HL-60 (cell line): ENCODE data around the gene ANO2.

Experiments
- DNase-seq, 2 experiments: peaks; one replicate each; pipeline ENCODE4 v3.0.0-alpha.2; 2010 to 2020; ENCODE audit warnings: low read depth in 1 of 2, low spot score in 1 of 2
- H3K27ac ChIP-seq: fragments of 250-450 bp; sonication (Bioruptor Pico); replicated peaks from 2 replicates; pipeline ENCODE4 v1.5.1; 2020; ENCODE audit warnings: mild to moderate bottlenecking, moderate library complexity
- H3K27me3 ChIP-seq: fragments of 250-450 bp; sonication (Bioruptor Pico); 2 replicates; pipeline ENCODE4 v1.5.1; 2021; ENCODE audit warnings: mild to moderate bottlenecking, moderate library complexity; ENCODE audit not compliant: insufficient read depth, poor library complexity, severe bottlenecking
- H3K4me3 ChIP-seq: replicated peaks from 2 replicates; pipeline ENCODE4 v1.5.1; 2011; ENCODE audit warnings: mild to moderate bottlenecking, control low read depth, low read length; ENCODE audit not compliant: insufficient read depth
- GABPA ChIP-seq: IDR thresholded peaks from 2 replicates; pipeline ENCODE4 v1.6.1; 2012; ENCODE audit warnings: low read depth
- POLR2AphosphoS5 ChIP-seq: IDR thresholded peaks from 2 replicates; pipeline ENCODE4 v1.6.1; 2012; ENCODE audit warnings: low read depth
- REST ChIP-seq: IDR thresholded peaks from 2 replicates; pipeline ENCODE4 v1.6.1; 2012; ENCODE audit warnings: low read depth; ENCODE audit not compliant: insufficient replicate concordance
- SPI1 ChIP-seq: IDR thresholded peaks from 2 replicates; pipeline ENCODE4 v1.6.1; 2012; ENCODE audit warnings: low read depth, mild to moderate bottlenecking, borderline replicate concordance
- TF ChIP-seq, protein P1 (sequence below): IDR thresholded peaks from one replicate; pipeline ENCODE4 v1.5.1; 2011; ENCODE audit warnings: low read length, control low read depth, inconsistent platforms; ENCODE audit not compliant: insufficient read depth

ANO2 gene

DNA sequence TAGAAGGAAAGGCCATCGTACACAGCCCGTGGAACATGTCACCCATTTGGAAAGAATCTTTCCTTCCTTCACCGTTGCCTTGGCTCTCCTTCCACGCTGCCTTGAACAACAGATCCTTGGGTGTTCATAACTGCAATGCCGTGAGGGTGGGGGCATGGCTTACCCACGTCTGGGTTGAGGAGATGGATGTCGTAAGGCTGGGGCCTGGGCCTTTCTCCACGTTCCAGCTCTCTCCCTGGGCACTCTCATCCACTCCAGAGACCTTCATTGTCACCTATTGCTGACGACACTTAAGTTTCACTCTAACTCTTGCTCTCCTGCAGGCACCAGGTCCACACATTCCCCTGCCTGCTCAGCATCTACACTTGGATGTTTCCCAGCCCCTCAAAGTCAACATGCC, 19.4 kb downstream of the ANO2 start:
- no peak for DNase-seq

GRCh38 chr12:5924342-5924741, 20.7 kb downstream of the ANO2 start:
- TF ChIP-seq REST = no peak
- TF ChIP-seq SPI1 = no peak
- TF ChIP-seq, protein P1, sequence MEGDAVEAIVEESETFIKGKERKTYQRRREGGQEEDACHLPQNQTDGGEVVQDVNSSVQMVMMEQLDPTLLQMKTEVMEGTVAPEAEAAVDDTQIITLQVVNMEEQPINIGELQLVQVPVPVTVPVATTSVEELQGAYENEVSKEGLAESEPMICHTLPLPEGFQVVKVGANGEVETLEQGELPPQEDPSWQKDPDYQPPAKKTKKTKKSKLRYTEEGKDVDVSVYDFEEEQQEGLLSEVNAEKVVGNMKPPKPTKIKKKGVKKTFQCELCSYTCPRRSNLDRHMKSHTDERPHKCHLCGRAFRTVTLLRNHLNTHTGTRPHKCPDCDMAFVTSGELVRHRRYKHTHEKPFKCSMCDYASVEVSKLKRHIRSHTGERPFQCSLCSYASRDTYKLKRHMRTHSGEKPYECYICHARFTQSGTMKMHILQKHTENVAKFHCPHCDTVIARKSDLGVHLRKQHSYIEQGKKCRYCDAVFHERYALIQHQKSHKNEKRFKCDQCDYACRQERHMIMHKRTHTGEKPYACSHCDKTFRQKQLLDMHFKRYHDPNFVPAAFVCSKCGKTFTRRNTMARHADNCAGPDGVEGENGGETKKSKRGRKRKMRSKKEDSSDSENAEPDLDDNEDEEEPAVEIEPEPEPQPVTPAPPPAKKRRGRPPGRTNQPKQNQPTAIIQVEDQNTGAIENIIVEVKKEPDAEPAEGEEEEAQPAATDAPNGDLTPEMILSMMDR = no peak
- no peak for TF ChIP-seq GABPA
- TF ChIP-seq POLR2AphosphoS5 = no peak
- H3K27me3 ChIP-seq = no peaks in the 10 kb centered on the region
- H3K4me3 ChIP-seq = no peak overlapping the region
- H3K27ac ChIP-seq = no peak overlapping the region
- no peak for DNase-seq

More for the DNA sequence above, 19.4 kb downstream of the ANO2 start:
- TF ChIP-seq, protein P1 = no peak
- TF ChIP-seq SPI1 (no peak), POLR2AphosphoS5 (no peak), GABPA (no peak), REST (no peak)
- Histone ChIP-seq H3K4me3 (no peak overlapping the region), H3K27ac (no peak overlapping the region), H3K27me3 (no peaks in the 10 kb centered on the region)

- Histone ChIP-seq H3K27ac (no peak overlapping the region), H3K27me3 (no peaks in the 10 kb centered on the region), H3K4me3 (no peak overlapping the region)
- no peak for DNase-seq
- TF ChIP-seq POLR2AphosphoS5 = no peak
- no peak for TF ChIP-seq GABPA
- TF ChIP-seq REST = no peak
- no peak for TF ChIP-seq SPI1
- TF ChIP-seq, protein P1 = no peak
Observed at GRCh38 chr12:5923751-5924150, 21.3 kb downstream of the ANO2 start.
